Measurements from ENCODE around the gene CCDC102B. TPM values are rescaled to one million over a fixed set of nuclear protein-coding genes. Genes with fewer than 3 reads are reported as not detected.
"Not testable (repeated sequence)": the region's sequence is repeated elsewhere in the genome, so short reads cannot be mapped to it uniquely, and the experiment has no call there.

CCDC102B gene
- total RNA-seq, 1 donor from 2014 or later, result 0.17 TPM

DNA sequence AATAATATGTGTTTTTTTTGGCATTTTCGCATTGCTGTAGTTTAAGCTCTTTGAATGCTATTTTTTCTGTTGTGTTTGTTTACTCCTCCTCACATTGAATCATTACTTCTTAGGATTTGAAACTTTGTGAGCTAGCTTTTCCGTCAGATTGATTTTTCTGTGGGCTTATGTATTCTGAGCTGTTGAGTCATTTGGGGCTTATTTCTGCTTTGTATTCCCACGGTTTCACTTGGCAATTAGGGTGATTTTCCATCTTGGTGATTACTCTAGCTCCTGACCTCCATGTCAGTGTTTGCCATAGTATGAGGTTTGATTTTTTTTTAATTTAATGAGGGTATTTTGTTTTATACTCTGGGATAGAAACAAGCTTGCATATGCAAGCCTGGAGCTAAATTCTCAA, 200.0 kb downstream of the CCDC102B start:
- no peak for DNase-seq (ENCODE audit: low read depth)
- TF ChIP-seq, protein P1, sequence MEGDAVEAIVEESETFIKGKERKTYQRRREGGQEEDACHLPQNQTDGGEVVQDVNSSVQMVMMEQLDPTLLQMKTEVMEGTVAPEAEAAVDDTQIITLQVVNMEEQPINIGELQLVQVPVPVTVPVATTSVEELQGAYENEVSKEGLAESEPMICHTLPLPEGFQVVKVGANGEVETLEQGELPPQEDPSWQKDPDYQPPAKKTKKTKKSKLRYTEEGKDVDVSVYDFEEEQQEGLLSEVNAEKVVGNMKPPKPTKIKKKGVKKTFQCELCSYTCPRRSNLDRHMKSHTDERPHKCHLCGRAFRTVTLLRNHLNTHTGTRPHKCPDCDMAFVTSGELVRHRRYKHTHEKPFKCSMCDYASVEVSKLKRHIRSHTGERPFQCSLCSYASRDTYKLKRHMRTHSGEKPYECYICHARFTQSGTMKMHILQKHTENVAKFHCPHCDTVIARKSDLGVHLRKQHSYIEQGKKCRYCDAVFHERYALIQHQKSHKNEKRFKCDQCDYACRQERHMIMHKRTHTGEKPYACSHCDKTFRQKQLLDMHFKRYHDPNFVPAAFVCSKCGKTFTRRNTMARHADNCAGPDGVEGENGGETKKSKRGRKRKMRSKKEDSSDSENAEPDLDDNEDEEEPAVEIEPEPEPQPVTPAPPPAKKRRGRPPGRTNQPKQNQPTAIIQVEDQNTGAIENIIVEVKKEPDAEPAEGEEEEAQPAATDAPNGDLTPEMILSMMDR (conservative IDR thresholded peaks at IDR 0.05; ENCODE audit: low read depth, low read length), result no peak

GRCh38 chr18:69000366-69000765, 202.5 kb downstream of the CCDC102B start:
- TF ChIP-seq, protein P1 (conservative IDR thresholded peaks at IDR 0.05; ENCODE audit: low read depth, low read length), result no peak
- no peak for DNase-seq (ENCODE audit: low read depth)
- no peak overlapping the region for H3K4me3 ChIP-seq (ENCODE audit: low read depth, low read length)

More for the DNA sequence above, 200.0 kb downstream of the CCDC102B start:
- no peak overlapping the region for H3K4me3 ChIP-seq (ENCODE audit: low read depth, low read length)

DNA sequence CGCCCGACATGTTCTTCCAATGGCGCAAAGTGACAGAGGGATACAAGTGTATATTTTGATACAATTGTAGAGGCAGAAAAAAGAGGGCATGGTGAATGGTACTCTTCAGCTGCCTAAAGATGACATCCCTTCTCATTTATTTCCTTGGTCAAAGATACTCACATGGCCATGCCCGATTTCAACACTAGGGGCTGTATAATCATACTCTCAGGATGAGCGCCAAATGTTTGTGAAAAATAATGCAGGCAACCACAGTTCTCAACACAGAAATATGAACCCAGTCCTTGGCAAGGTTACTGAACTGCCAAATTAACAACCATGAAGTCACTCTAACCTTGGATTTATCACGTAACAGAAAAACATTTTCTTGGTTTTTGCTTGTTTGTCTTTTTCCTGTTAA, 204.4 kb downstream of the CCDC102B start:
- no peak overlapping the region for H3K4me3 ChIP-seq (ENCODE audit: low read depth, low read length)
- TF ChIP-seq, protein P1 (conservative IDR thresholded peaks at IDR 0.05; ENCODE audit: low read depth, low read length), result peak; percentile 34
- no peak for DNase-seq (ENCODE audit: low read depth)

DNA sequence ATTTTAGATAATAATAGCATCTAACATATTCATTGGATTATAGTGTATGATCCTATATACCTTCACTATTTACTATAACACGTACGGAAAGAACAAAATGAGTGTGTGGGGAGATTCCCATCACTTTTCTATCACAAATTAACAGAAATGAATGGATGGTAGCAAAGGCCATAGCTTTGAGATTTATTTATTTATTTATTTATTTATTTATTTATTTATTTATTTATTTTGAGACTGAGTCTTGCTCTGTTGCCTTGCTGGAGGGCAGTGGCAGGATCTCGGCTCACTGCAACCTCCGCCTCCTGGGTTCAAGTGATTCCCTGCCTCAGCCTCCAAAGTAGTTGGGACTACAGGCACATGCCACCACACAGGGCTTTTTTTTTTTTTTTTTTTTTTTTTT, 208.3 kb downstream of the CCDC102B start:
- not testable (repeated sequence) for H3K4me3 ChIP-seq (ENCODE audit: low read depth, low read length); DNase-seq (ENCODE audit: low read depth)

DNA sequence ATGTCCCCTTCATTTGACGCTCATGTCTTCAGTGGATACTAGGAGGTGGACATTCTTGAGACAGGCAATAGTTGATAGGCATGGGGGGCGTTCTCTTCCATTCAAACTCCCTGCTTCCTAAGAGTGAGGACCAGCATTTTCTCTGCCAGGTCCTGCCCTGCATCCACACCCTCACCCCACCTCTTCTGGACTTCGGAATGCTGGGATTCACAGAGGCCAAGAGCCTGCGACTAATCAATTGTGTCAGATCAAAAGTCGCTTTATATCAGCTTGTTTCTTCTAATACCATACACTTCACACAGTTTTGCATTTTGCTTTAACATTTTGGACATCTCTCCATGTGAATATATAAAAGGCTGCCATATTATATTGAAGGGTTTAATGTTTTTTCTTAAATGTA, 210.7 kb downstream of the CCDC102B start:
- no peak overlapping the region for H3K4me3 ChIP-seq (ENCODE audit: low read depth, low read length)
- TF ChIP-seq, protein P1 (conservative IDR thresholded peaks at IDR 0.05; ENCODE audit: low read depth, low read length), result no peak
- no peak for DNase-seq (ENCODE audit: low read depth)

- no peak overlapping the region for H3K4me3 ChIP-seq (ENCODE audit: low read depth, low read length)
- DNase-seq (ENCODE audit: low read depth), result no peak
- TF ChIP-seq, protein P1 (conservative IDR thresholded peaks at IDR 0.05; ENCODE audit: low read depth, low read length), result no peak
Observed at GRCh38 chr18:69021211-69021805, 223.4 kb downstream of the CCDC102B start.

- no peak for DNase-seq (ENCODE audit: low read depth)
- TF ChIP-seq, protein P1 (conservative IDR thresholded peaks at IDR 0.05; ENCODE audit: low read depth, low read length), result no peak
- no peak overlapping the region for H3K4me3 ChIP-seq (ENCODE audit: low read depth, low read length)
Observed at GRCh38 chr18:69022426-69022825, 224.5 kb downstream of the CCDC102B start.
